ENCODE measurements around the gene SNAI1. TPM values are rescaled to one million over a fixed set of nuclear protein-coding genes. Genes with fewer than 3 reads are reported as not detected.
A peak's percentile ranks its signal among the peaks of the same experiment; 100 is the strongest.

The SNAI1 gene
- total RNA-seq, 1 donor: 2.7 TPM

GRCh38 chr20:49964964-49965780 lies 17.6 kb upstream of the SNAI1 start:
- DNase-seq (ENCODE audit: low read depth): peak; percentile 16
- TF ChIP-seq, protein P1, sequence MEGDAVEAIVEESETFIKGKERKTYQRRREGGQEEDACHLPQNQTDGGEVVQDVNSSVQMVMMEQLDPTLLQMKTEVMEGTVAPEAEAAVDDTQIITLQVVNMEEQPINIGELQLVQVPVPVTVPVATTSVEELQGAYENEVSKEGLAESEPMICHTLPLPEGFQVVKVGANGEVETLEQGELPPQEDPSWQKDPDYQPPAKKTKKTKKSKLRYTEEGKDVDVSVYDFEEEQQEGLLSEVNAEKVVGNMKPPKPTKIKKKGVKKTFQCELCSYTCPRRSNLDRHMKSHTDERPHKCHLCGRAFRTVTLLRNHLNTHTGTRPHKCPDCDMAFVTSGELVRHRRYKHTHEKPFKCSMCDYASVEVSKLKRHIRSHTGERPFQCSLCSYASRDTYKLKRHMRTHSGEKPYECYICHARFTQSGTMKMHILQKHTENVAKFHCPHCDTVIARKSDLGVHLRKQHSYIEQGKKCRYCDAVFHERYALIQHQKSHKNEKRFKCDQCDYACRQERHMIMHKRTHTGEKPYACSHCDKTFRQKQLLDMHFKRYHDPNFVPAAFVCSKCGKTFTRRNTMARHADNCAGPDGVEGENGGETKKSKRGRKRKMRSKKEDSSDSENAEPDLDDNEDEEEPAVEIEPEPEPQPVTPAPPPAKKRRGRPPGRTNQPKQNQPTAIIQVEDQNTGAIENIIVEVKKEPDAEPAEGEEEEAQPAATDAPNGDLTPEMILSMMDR (IDR thresholded peaks at IDR 0.05; ENCODE audit: insufficient read depth, low read length): peak; percentile 60
- H3K4me3 ChIP-seq (ENCODE audit: low read depth, low read length): no peak overlapping the region

DNA sequence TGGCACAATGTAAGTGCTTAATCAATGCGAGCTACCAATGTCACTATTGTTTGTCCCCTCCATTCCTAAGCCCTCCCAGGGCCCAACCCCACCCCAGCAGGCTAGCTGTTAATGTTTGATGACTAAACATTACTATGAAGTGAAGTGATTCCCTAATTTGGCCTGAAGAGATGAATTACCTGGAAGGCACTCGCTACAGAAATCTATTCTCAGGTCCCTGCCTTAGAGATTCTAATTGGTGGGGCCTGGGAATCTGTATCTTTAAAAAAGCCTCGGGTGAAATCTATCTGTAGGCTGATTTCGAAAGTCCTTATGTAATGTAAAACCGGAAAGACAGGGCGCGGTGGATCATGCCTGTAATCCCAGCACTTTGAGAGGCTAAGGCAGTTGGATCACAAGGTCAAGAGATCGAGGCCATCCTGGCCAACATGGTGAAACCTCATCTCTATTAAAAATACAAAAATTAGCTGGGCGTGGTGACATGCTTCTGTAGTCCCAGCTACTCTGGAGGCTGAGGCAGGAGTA lies 16.9 kb upstream of the SNAI1 start:
- DNase-seq (ENCODE audit: low read depth): no peak
- TF ChIP-seq, protein P1 (IDR thresholded peaks at IDR 0.05; ENCODE audit: insufficient read depth, low read length): no peak

DNA sequence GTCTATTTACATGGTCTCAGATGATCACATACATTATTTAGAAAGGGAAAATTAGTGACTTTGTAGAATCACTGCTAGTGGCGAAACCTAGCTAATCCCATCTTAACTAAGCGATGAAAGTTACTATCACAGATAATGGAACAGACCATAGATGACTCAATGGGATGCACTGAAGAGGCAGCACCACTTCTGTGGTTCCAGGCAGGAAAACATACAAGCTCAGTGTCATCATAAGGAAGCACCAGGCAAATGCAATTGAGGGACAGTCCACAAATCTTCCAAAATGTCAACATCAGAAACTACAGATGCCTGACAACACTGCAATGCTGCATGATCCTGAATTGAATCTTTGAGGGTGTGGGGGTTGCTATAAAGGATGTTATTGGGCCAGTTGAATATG lies 15.9 kb upstream of the SNAI1 start:
- no peak for DNase-seq (ENCODE audit: low read depth)
- TF ChIP-seq, protein P1 (IDR thresholded peaks at IDR 0.05; ENCODE audit: insufficient read depth, low read length): no peak
- H3K4me3 ChIP-seq (ENCODE audit: low read depth, low read length): no peak overlapping the region

More for the DNA sequence above, 16.9 kb upstream of the SNAI1 start:
- H3K4me3 ChIP-seq (ENCODE audit: low read depth, low read length): no peak overlapping the region

DNA sequence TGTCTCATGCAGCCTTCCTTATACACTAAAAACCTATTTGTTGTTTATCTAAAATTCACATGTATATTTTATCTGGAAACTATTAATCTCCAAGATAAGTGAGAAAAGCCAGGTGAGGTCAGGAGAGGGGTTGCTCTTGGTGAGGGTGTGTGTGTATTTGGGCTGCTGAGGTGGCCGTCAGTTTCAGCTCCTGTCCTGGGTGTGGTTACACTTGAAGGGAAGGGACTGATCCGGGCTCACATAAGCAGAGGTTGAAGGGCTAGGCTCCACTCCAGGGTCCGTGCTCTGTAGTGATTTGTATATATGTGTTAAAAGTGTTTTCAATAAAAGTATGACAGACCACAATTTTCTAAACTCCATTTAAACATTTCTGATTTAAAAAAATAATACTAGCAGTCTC lies 13.5 kb upstream of the SNAI1 start:
- TF ChIP-seq, protein P1 (IDR thresholded peaks at IDR 0.05; ENCODE audit: insufficient read depth, low read length): no peak
- H3K4me3 ChIP-seq (ENCODE audit: low read depth, low read length): no peak overlapping the region
- no peak for DNase-seq (ENCODE audit: low read depth)

GRCh38 chr20:49969946-49970345 lies 12.8 kb upstream of the SNAI1 start:
- DNase-seq (ENCODE audit: low read depth): no peak
- H3K4me3 ChIP-seq (ENCODE audit: low read depth, low read length): no peak overlapping the region
- TF ChIP-seq, protein P1 (IDR thresholded peaks at IDR 0.05; ENCODE audit: insufficient read depth, low read length): no peak

- DNase-seq (ENCODE audit: low read depth): no peak
- H3K4me3 ChIP-seq (ENCODE audit: low read depth, low read length): no peak overlapping the region
- TF ChIP-seq, protein P1 (IDR thresholded peaks at IDR 0.05; ENCODE audit: insufficient read depth, low read length): no peak
Observed at GRCh38 chr20:49970498-49970897, 12.3 kb upstream of the SNAI1 start.
